GM12878 (cell line): Measurements from ENCODE around the gene JAG2. TPM values are rescaled to one million over a fixed set of nuclear protein-coding genes. Genes with fewer than 3 reads are reported as not detected.

ENCODE experiments used
- BCL3 ChIP-seq: IDR thresholded peaks from 2 replicates; pipeline ENCODE4 v1.6.1; 2011; ENCODE audit warnings: borderline replicate concordance, low read depth, mild to moderate bottlenecking, moderate library complexity, low read length; ENCODE audit not compliant: insufficient read depth, poor library complexity, severe bottlenecking
- BHLHE40 ChIP-seq, 2 experiments: fragments of 450-650 bp in 1 of 2; IDR thresholded peaks; 2 replicates each; pipeline ENCODE4 v1.6.1; 2011 to 2017; ENCODE audit warnings: low read depth in 2 of 2, borderline replicate concordance in 1 of 2, improper control_type of control experiment in 1 of 2, low read length in 1 of 2, mild to moderate bottlenecking in 1 of 2
- KAT2A ChIP-seq: conservative IDR thresholded peaks from 2 replicates; pipeline ENCODE4 v1.6.1; 2011; ENCODE audit warnings: low read depth, low read length; ENCODE audit not compliant: control insufficient read depth
- MYB ChIP-seq: fragments of 150-350 bp; IDR thresholded peaks from 2 replicates; pipeline ENCODE4 v1.6.1; 2014; ENCODE audit warnings: mild to moderate bottlenecking, low read depth, low read length, borderline replicate concordance
- NBN ChIP-seq: fragments of 450-650 bp; IDR thresholded peaks from 2 replicates; pipeline ENCODE4 v1.6.1; 2016
- ZBTB4 ChIP-seq: fragments of 450-650 bp; formaldehyde crosslinking; IDR thresholded peaks from 2 replicates; pipeline ENCODE4 v1.4.0; 2022; ENCODE audit warnings: mild to moderate bottlenecking, moderate library complexity
- ZNF592 ChIP-seq: fragments of 450-650 bp; IDR thresholded peaks from 2 replicates; pipeline ENCODE4 v1.6.1; 2017; ENCODE audit warnings: mild to moderate bottlenecking, moderate library complexity
- microRNA-seq: library from miRNA; unstranded; fragments of <30 nt; microRNA quantifications from one replicate; pipeline ENCODE4, GENCODE V29; 2018
- polyA plus RNA-seq, 11 experiments: library from polyadenylated mRNA; depleted of rRNA in 4 of 11; unstranded in 6 of 11; stranded (reverse) in 5 of 11; fragments of >200 nt; fragmentation: Nextera tagmentation in 4 of 11; fragmentation: Illumina TruSeq in 1 of 11; extraction: Ambion mirVana in 4 of 11; extraction: Trizol in 1 of 11; gene quantifications; 1 replicate in 1 of 11; 2 replicates in 10 of 11; pipeline versions ENCODE4 v1.2.1 to v1.2.3, GENCODE V29; 2011 to 2016; ENCODE audit warnings: inconsistent platforms in 2 of 11, missing spikeins in 2 of 11, low read depth in 1 of 11
- small RNA-seq: library from RNA; depleted of rRNA; stranded (forward); fragments of <200 nt; gene quantifications from one replicate; pipeline ENCODE3, GENCODE V24; 2014
- total RNA-seq, 4 experiments: library from RNA; depleted of rRNA in 3 of 4; stranded (reverse); fragments of >200 nt in 3 of 4; fragmentation: Illumina TruSeq in 1 of 4; extraction: Trizol in 1 of 4; gene quantifications; 2 replicates each; pipeline versions ENCODE4 v1.2.1 to v1.2.3, GENCODE V29; 2013 to 2021

The JAG2 gene
- total and polyA plus RNA-seq, 10 of the 15 experiments (the other 5 are each of a cell fraction or from before 2014, with no cell fraction given) = 0.04 to 0.14 (median 0.06) TPM; not detected in 5

GRCh38 chr14:105091054-105091516 is 77.5 kb downstream of the JAG2 start (continued):
- TF ChIP-seq BCL3 = no peak
- TF ChIP-seq KAT2A = no peak
- TF ChIP-seq NBN = no peak
- TF ChIP-seq ZNF592 = no peak
- TF ChIP-seq BHLHE40 (IDR thresholded peaks at IDR 0.05; ENCODE audit: borderline replicate concordance in 1 of 2, low read depth in 2 of 2, low read length in 1 of 2) = no peak
- TF ChIP-seq ZBTB4 = no peak
- no peak for TF ChIP-seq MYB

Small RNAs within 50 kb of the gene (microRNA-seq; reads per million reads assigned to microRNA genes)
- not detected for gene MIR6765

Small RNAs within 50 kb of the gene (small RNA-seq; reads per million reads assigned to genes)
- gene AL512356.2 = not detected
- gene MIR6765 = not detected

Other genes starting within 250 kb of the JAG2 start
Only the 7 nearest of the 10 such genes appear.
- 0.76 and 0.96 TPM in 2 replicates for gene CLBA1, start 183.0 kb downstream of the JAG2 start, total RNA-seq (2014; rRNA removed)
- 0.45 and 0.74 TPM in 2 replicates for gene CLBA1, start 183.0 kb downstream of the JAG2 start, total RNA-seq (2014; rRNA removed; fragmentation: Illumina TruSeq; extraction: Trizol)
- gene CLBA1, start 183.0 kb downstream of the JAG2 start, total RNA-seq (2021) = 0.56 and 0.90 TPM in 2 replicates
- 0.38 and 0.59 TPM in 2 replicates for gene CLBA1, start 183.0 kb downstream of the JAG2 start, polyA plus RNA-seq (2011; rRNA removed)
- gene CLBA1, start 183.0 kb downstream of the JAG2 start, polyA plus RNA-seq (2014; fragmentation: Illumina TruSeq; extraction: Trizol) = 0.24 and 0.62 TPM in 2 replicates
- under 1 TPM in 1 of 2 experiments, not detected in 1; 0.07 TPM for gene CLBA1, start 183.0 kb downstream of the JAG2 start, polyA plus RNA-seq (2014; fragmentation: Nextera tagmentation; extraction: Ambion mirVana)
- gene CLBA1, start 183.0 kb downstream of the JAG2 start, polyA plus RNA-seq (2014; rRNA removed) = 0.72 and 1.1 TPM in 2 replicates
- 1 to 10 TPM in 1 of 2 experiments, under 1 TPM in 1; 0.62 to 1.1 TPM for gene CLBA1, start 183.0 kb downstream of the JAG2 start, polyA plus RNA-seq (2016; fragmentation: Nextera tagmentation; extraction: Ambion mirVana)
- gene CDCA4, start 147.7 kb downstream of the JAG2 start, total RNA-seq (2014; rRNA removed) = 59.0 and 62.9 TPM in 2 replicates
- gene CDCA4, start 147.7 kb downstream of the JAG2 start, total RNA-seq (2014; rRNA removed; fragmentation: Illumina TruSeq; extraction: Trizol) = 28.7 and 30.1 TPM in 2 replicates
- 56.3 and 60.2 TPM in 2 replicates for gene CDCA4, start 147.7 kb downstream of the JAG2 start, total RNA-seq (2021)
- gene CDCA4, start 147.7 kb downstream of the JAG2 start, polyA plus RNA-seq (2011; rRNA removed) = 35.4 and 48.5 TPM in 2 replicates
- gene CDCA4, start 147.7 kb downstream of the JAG2 start, polyA plus RNA-seq (2014; fragmentation: Illumina TruSeq; extraction: Trizol) = 14.4 and 23.3 TPM in 2 replicates
- gene CDCA4, start 147.7 kb downstream of the JAG2 start, polyA plus RNA-seq (2014; fragmentation: Nextera tagmentation; extraction: Ambion mirVana) = 10 to 100 TPM; 10.4 to 16.1 TPM
- 55.7 and 59.3 TPM in 2 replicates for gene CDCA4, start 147.7 kb downstream of the JAG2 start, polyA plus RNA-seq (2014; rRNA removed)
- 10 to 100 TPM; 61.7 to 64.0 TPM for gene CDCA4, start 147.7 kb downstream of the JAG2 start, polyA plus RNA-seq (2016; fragmentation: Nextera tagmentation; extraction: Ambion mirVana)
- gene GPR132, start 103.3 kb downstream of the JAG2 start, total RNA-seq (2014; rRNA removed) = 45.8 and 49.3 TPM in 2 replicates
- gene GPR132, start 103.3 kb downstream of the JAG2 start, total RNA-seq (2014; rRNA removed; fragmentation: Illumina TruSeq; extraction: Trizol) = 20.3 and 21.0 TPM in 2 replicates
- 39.6 and 40.3 TPM in 2 replicates for gene GPR132, start 103.3 kb downstream of the JAG2 start, total RNA-seq (2021)
- gene GPR132, start 103.3 kb downstream of the JAG2 start, polyA plus RNA-seq (2011; rRNA removed) = 10.2 and 14.9 TPM in 2 replicates
- 4.9 and 14.5 TPM in 2 replicates for gene GPR132, start 103.3 kb downstream of the JAG2 start, polyA plus RNA-seq (2014; fragmentation: Illumina TruSeq; extraction: Trizol)
- 1 to 10 TPM; 1.9 to 2.2 TPM for gene GPR132, start 103.3 kb downstream of the JAG2 start, polyA plus RNA-seq (2014; fragmentation: Nextera tagmentation; extraction: Ambion mirVana)
- 30.0 and 30.7 TPM in 2 replicates for gene GPR132, start 103.3 kb downstream of the JAG2 start, polyA plus RNA-seq (2014; rRNA removed)
- 10 to 100 TPM; 19.8 to 21.7 TPM for gene GPR132, start 103.3 kb downstream of the JAG2 start, polyA plus RNA-seq (2016; fragmentation: Nextera tagmentation; extraction: Ambion mirVana)
- gene NUDT14, start 12.5 kb upstream of the JAG2 start, total RNA-seq (2014; rRNA removed) = 4.3 and 5.0 TPM in 2 replicates
- 1.1 and 2.4 TPM in 2 replicates for gene NUDT14, start 12.5 kb upstream of the JAG2 start, total RNA-seq (2014; rRNA removed; fragmentation: Illumina TruSeq; extraction: Trizol)
- 5.4 and 6.4 TPM in 2 replicates for gene NUDT14, start 12.5 kb upstream of the JAG2 start, total RNA-seq (2021)
- gene NUDT14, start 12.5 kb upstream of the JAG2 start, polyA plus RNA-seq (2011; rRNA removed) = 1.8 and 4.4 TPM in 2 replicates
- 0.62 TPM in 1 of 2 replicates, not detected in the other for gene NUDT14, start 12.5 kb upstream of the JAG2 start, polyA plus RNA-seq (2014; fragmentation: Illumina TruSeq; extraction: Trizol)
- under 1 TPM in 1 of 2 experiments, not detected in 1; 0.86 TPM for gene NUDT14, start 12.5 kb upstream of the JAG2 start, polyA plus RNA-seq (2014; fragmentation: Nextera tagmentation; extraction: Ambion mirVana)
- gene NUDT14, start 12.5 kb upstream of the JAG2 start, polyA plus RNA-seq (2014; rRNA removed) = 5.3 and 6.2 TPM in 2 replicates
- gene NUDT14, start 12.5 kb upstream of the JAG2 start, polyA plus RNA-seq (2016; fragmentation: Nextera tagmentation; extraction: Ambion mirVana) = 1 to 10 TPM; 4.0 to 6.8 TPM
- 33.4 and 36.0 TPM in 2 replicates for gene BTBD6, start 79.8 kb upstream of the JAG2 start, total RNA-seq (2014; rRNA removed)
- gene BTBD6, start 79.8 kb upstream of the JAG2 start, total RNA-seq (2014; rRNA removed; fragmentation: Illumina TruSeq; extraction: Trizol) = 18.6 and 20.8 TPM in 2 replicates
- gene BTBD6, start 79.8 kb upstream of the JAG2 start, total RNA-seq (2021) = 26.2 and 26.4 TPM in 2 replicates
- 8.4 and 13.8 TPM in 2 replicates for gene BTBD6, start 79.8 kb upstream of the JAG2 start, polyA plus RNA-seq (2011; rRNA removed)
- gene BTBD6, start 79.8 kb upstream of the JAG2 start, polyA plus RNA-seq (2014; fragmentation: Illumina TruSeq; extraction: Trizol) = 6.2 and 17.8 TPM in 2 replicates
- gene BTBD6, start 79.8 kb upstream of the JAG2 start, polyA plus RNA-seq (2014; fragmentation: Nextera tagmentation; extraction: Ambion mirVana) = 1 to 10 TPM; 3.6 to 9.8 TPM
- 36.5 and 42.0 TPM in 2 replicates for gene BTBD6, start 79.8 kb upstream of the JAG2 start, polyA plus RNA-seq (2014; rRNA removed)
- 1 to 10 TPM; 1.4 to 2.1 TPM for gene BTBD6, start 79.8 kb upstream of the JAG2 start, polyA plus RNA-seq (2016; fragmentation: Nextera tagmentation; extraction: Ambion mirVana)
- gene BRF1, start 132.2 kb upstream of the JAG2 start, total RNA-seq (2014; rRNA removed) = 25.2 and 26.5 TPM in 2 replicates
- 11.5 and 11.6 TPM in 2 replicates for gene BRF1, start 132.2 kb upstream of the JAG2 start, total RNA-seq (2014; rRNA removed; fragmentation: Illumina TruSeq; extraction: Trizol)
- gene BRF1, start 132.2 kb upstream of the JAG2 start, total RNA-seq (2021) = 29.3 and 33.5 TPM in 2 replicates
- 7.1 and 8.0 TPM in 2 replicates for gene BRF1, start 132.2 kb upstream of the JAG2 start, polyA plus RNA-seq (2011; rRNA removed)
- gene BRF1, start 132.2 kb upstream of the JAG2 start, polyA plus RNA-seq (2014; fragmentation: Illumina TruSeq; extraction: Trizol) = 5.3 and 8.8 TPM in 2 replicates
- under 1 TPM; 0.21 to 0.58 TPM for gene BRF1, start 132.2 kb upstream of the JAG2 start, polyA plus RNA-seq (2014; fragmentation: Nextera tagmentation; extraction: Ambion mirVana)
- 18.3 and 22.6 TPM in 2 replicates for gene BRF1, start 132.2 kb upstream of the JAG2 start, polyA plus RNA-seq (2014; rRNA removed)
- gene BRF1, start 132.2 kb upstream of the JAG2 start, polyA plus RNA-seq (2016; fragmentation: Nextera tagmentation; extraction: Ambion mirVana) = 10 to 100 TPM in 1 of 2 experiments, 1 to 10 TPM in 1; 9.7 to 17.4 TPM
- 23.3 and 34.1 TPM in 2 replicates for gene PACS2, start 146.0 kb upstream of the JAG2 start, total RNA-seq (2014; rRNA removed)
- gene PACS2, start 146.0 kb upstream of the JAG2 start, total RNA-seq (2014; rRNA removed; fragmentation: Illumina TruSeq; extraction: Trizol) = 9.2 and 11.4 TPM in 2 replicates
- gene PACS2, start 146.0 kb upstream of the JAG2 start, total RNA-seq (2021) = 37.2 and 37.3 TPM in 2 replicates
- 10.1 and 13.6 TPM in 2 replicates for gene PACS2, start 146.0 kb upstream of the JAG2 start, polyA plus RNA-seq (2011; rRNA removed)
- 5.2 and 7.4 TPM in 2 replicates for gene PACS2, start 146.0 kb upstream of the JAG2 start, polyA plus RNA-seq (2014; fragmentation: Illumina TruSeq; extraction: Trizol)
- gene PACS2, start 146.0 kb upstream of the JAG2 start, polyA plus RNA-seq (2014; fragmentation: Nextera tagmentation; extraction: Ambion mirVana) = under 1 TPM; 0.21 to 0.91 TPM
- gene PACS2, start 146.0 kb upstream of the JAG2 start, polyA plus RNA-seq (2014; rRNA removed) = 30.3 and 35.7 TPM in 2 replicates
- 1 to 10 TPM; 4.5 to 5.8 TPM for gene PACS2, start 146.0 kb upstream of the JAG2 start, polyA plus RNA-seq (2016; fragmentation: Nextera tagmentation; extraction: Ambion mirVana)